GM23338 (cell line): ENCODE data around the gene MAP1LC3B2. TPM values are rescaled to one million over a fixed set of nuclear protein-coding genes. Genes with fewer than 3 reads are reported as not detected.

Experiments used
- ATAC-seq: fragments of 200-7000 bp; cut with Tn5 transposase; 3 replicates; pipeline ENCODE4 v1.9.1; 2020
- DNase-seq: peaks from one replicate; pipeline ENCODE4 v3.0.0-alpha.2; 2015; ENCODE audit warnings: low spot score
- H2AFZ ChIP-seq: fragments of 200-600 bp; sonication (generic); 2 replicates; pipeline ENCODE4 v1.8.0; 2016; ENCODE audit warnings: antibody characterized with exemption, mild to moderate bottlenecking, moderate library complexity
- H3F3A ChIP-seq: fragments of 200-600 bp; sonication (generic); replicated peaks from 2 replicates; pipeline ENCODE4 v1.8.0; 2017; ENCODE audit warnings: antibody characterized with exemption, mixed run types, low read depth
- H3K27ac ChIP-seq: fragments of 200-600 bp; sonication (generic); 2 replicates; pipeline ENCODE4 v1.6.1; 2016; ENCODE audit warnings: low read depth
- H3K27me3 ChIP-seq: fragments of 200-600 bp; sonication (generic); 2 replicates; pipeline ENCODE4 v1.8.0; 2016; ENCODE audit warnings: mild to moderate bottlenecking, mixed run types, moderate library complexity; ENCODE audit not compliant: insufficient read depth
- H3K36me3 ChIP-seq: fragments of 200-600 bp; sonication (generic); 2 replicates; pipeline ENCODE4 v1.8.0; 2016; ENCODE audit warnings: mild to moderate bottlenecking; ENCODE audit not compliant: insufficient read depth
- H3K4me1 ChIP-seq: fragments of 200-600 bp; sonication (generic); 2 replicates; pipeline ENCODE4 v1.8.0; 2016; ENCODE audit warnings: mild to moderate bottlenecking, moderate library complexity; ENCODE audit not compliant: insufficient read depth
- H3K4me2 ChIP-seq: fragments of 200-600 bp; sonication (generic); 2 replicates; pipeline ENCODE4 v1.7.1; 2017; ENCODE audit warnings: mixed run types
- H3K4me3 ChIP-seq: fragments of 200-600 bp; sonication (generic); 2 replicates; pipeline ENCODE4 v1.6.1; 2016; ENCODE audit warnings: mixed run types
- H3K79me2 ChIP-seq: fragments of 200-600 bp; sonication (generic); replicated peaks from 2 replicates; pipeline ENCODE4 v1.8.0; 2017; ENCODE audit warnings: mild to moderate bottlenecking; ENCODE audit not compliant: insufficient read depth
- H3K9me2 ChIP-seq: fragments of 200-600 bp; sonication (generic); 2 replicates; pipeline ENCODE4 v1.8.0; 2017; ENCODE audit not compliant: insufficient read depth
- H4K20me1 ChIP-seq: fragments of 200-600 bp; sonication (generic); replicated peaks from 2 replicates; pipeline ENCODE4 v1.8.0; 2017; ENCODE audit warnings: mild to moderate bottlenecking; ENCODE audit not compliant: insufficient read depth
- H3K27ac Mint-ChIP-seq: 2 replicates; pipeline ENCODE4 v1.8.0; 2020; ENCODE audit warnings: inconsistent platforms, mild to moderate bottlenecking, moderate library complexity, mixed read lengths
- H3K27me3 Mint-ChIP-seq: 3 replicates; pipeline ENCODE4 v1.8.0; 2022; ENCODE audit warnings: low read depth, mild to moderate bottlenecking, moderate library complexity, mixed read lengths, inconsistent platforms; ENCODE audit not compliant: insufficient read depth, poor library complexity
- H3K36me3 Mint-ChIP-seq: 3 replicates; pipeline ENCODE4 v1.8.0; 2021; ENCODE audit warnings: low read depth, mild to moderate bottlenecking, inconsistent platforms, moderate library complexity, mixed read lengths
- H3K4me1 Mint-ChIP-seq: 3 replicates; pipeline ENCODE4 v1.8.0; 2020; ENCODE audit warnings: mild to moderate bottlenecking, inconsistent platforms, mixed read lengths
- H3K4me3 Mint-ChIP-seq: 3 replicates; pipeline ENCODE4 v1.8.0; 2021; ENCODE audit warnings: moderate library complexity, mild to moderate bottlenecking, inconsistent platforms, mixed read lengths
- H3K9me3 Mint-ChIP-seq: 3 replicates; pipeline ENCODE4 v1.8.0; 2020; ENCODE audit warnings: moderate library complexity, mild to moderate bottlenecking, inconsistent platforms, mixed read lengths
- CREB1 ChIP-seq: fragments of 250-450 bp; sonication (Bioruptor Pico); IDR thresholded peaks from 2 replicates; pipeline ENCODE4 v1.5.0; 2020; ENCODE audit warnings: low read depth, mild to moderate bottlenecking, moderate library complexity
- ETS1 ChIP-seq: IDR thresholded peaks from 2 replicates; pipeline ENCODE4 v1.6.1; 2016; ENCODE audit warnings: antibody characterized with exemption
- EZH2 ChIP-seq: fragments of 200-600 bp; sonication (generic); IDR thresholded peaks from one replicate; pipeline ENCODE4 v1.8.0; 2017; ENCODE audit warnings: antibody characterized with exemption, mild to moderate bottlenecking, low read depth; ENCODE audit not compliant: unreplicated experiment
- EZH2phosphoT487 ChIP-seq: fragments of 200-600 bp; sonication (generic); IDR thresholded peaks from one replicate; pipeline ENCODE4 v1.8.1; 2018; ENCODE audit warnings: antibody characterized with exemption; ENCODE audit not compliant: unreplicated experiment
- JUNB ChIP-seq: IDR thresholded peaks from one replicate; pipeline ENCODE4 v1.6.1; 2016; ENCODE audit warnings: antibody characterized with exemption; ENCODE audit not compliant: unreplicated experiment
- NANOG ChIP-seq: IDR thresholded peaks from 2 replicates; pipeline ENCODE4 v1.6.1; 2016; ENCODE audit warnings: antibody characterized with exemption, borderline replicate concordance
- POLR2AphosphoS5 ChIP-seq: IDR thresholded peaks from 2 replicates; pipeline ENCODE4 v1.6.1; 2016; ENCODE audit warnings: antibody characterized with exemption, low read depth
- STAT1 ChIP-seq: IDR thresholded peaks from one replicate; pipeline ENCODE4 v1.6.1; 2016; ENCODE audit warnings: antibody characterized with exemption; ENCODE audit not compliant: unreplicated experiment
- ZNF114 ChIP-seq: fragments of 250-450 bp; sonication (Bioruptor Pico); IDR thresholded peaks from 2 replicates; pipeline ENCODE4 v1.5.0; 2020; ENCODE audit warnings: mild to moderate bottlenecking, moderate library complexity
- ZNF331 ChIP-seq: fragments of 250-450 bp; sonication (Bioruptor Pico); IDR thresholded peaks from 2 replicates; pipeline ENCODE4 v1.5.0; 2020; ENCODE audit warnings: low read depth, mild to moderate bottlenecking, moderate library complexity
- polyA plus RNA-seq: library from polyadenylated mRNA; unstranded; fragments of >200 nt; fragmentation: Nextera tagmentation; extraction: Ambion mirVana; gene quantifications from 2 replicates; pipeline ENCODE4 v1.2.1, GENCODE V29; 2016
- total RNA-seq: library from RNA; depleted of rRNA; stranded (reverse); fragments of >200 nt; shearing (Covaris generic); gene quantifications from 2 replicates; pipeline ENCODE4 v1.2.3, GENCODE V29; 2014
- TF ChIP-seq, protein P1 (sequence below), 2 experiments: fragments of 200-600 bp in 1 of 2; sonication (generic) in 1 of 2; conservative IDR thresholded peaks; 2 replicates each; pipeline versions ENCODE4 v1.5.1 to v1.6.1; 2016 to 2017; ENCODE audit warnings: antibody characterized with exemption in 2 of 2, low read depth in 2 of 2, mild to moderate bottlenecking in 2 of 2, moderate library complexity in 1 of 2
- TF ChIP-seq, protein P2 (sequence below): fragments of 250-450 bp; sonication (Bioruptor Pico); IDR thresholded peaks from 2 replicates; pipeline ENCODE4 v1.5.0; 2020; ENCODE audit warnings: mild to moderate bottlenecking, moderate library complexity

MAP1LC3B2 gene
- total and polyA plus RNA-seq, 2 experiments from 2014 or later = 1.3 to 6.7 TPM

- TF ChIP-seq, protein P1, sequence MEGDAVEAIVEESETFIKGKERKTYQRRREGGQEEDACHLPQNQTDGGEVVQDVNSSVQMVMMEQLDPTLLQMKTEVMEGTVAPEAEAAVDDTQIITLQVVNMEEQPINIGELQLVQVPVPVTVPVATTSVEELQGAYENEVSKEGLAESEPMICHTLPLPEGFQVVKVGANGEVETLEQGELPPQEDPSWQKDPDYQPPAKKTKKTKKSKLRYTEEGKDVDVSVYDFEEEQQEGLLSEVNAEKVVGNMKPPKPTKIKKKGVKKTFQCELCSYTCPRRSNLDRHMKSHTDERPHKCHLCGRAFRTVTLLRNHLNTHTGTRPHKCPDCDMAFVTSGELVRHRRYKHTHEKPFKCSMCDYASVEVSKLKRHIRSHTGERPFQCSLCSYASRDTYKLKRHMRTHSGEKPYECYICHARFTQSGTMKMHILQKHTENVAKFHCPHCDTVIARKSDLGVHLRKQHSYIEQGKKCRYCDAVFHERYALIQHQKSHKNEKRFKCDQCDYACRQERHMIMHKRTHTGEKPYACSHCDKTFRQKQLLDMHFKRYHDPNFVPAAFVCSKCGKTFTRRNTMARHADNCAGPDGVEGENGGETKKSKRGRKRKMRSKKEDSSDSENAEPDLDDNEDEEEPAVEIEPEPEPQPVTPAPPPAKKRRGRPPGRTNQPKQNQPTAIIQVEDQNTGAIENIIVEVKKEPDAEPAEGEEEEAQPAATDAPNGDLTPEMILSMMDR (conservative IDR thresholded peaks at IDR 0.05; ENCODE audit: low read depth in 2 of 2) = no peak
- no peak for TF ChIP-seq STAT1
- no peak for TF ChIP-seq EZH2
- TF ChIP-seq ZNF114 (CRISPR knock-in tag) = no peak
- TF ChIP-seq ETS1 = no peak
- no peak for TF ChIP-seq NANOG
- no peak for TF ChIP-seq JUNB
- no peak for TF ChIP-seq CREB1 (CRISPR knock-in tag)
- TF ChIP-seq EZH2phosphoT487 = no peak
- no peak for TF ChIP-seq POLR2AphosphoS5
These were observed 13.2 kb upstream of the MAP1LC3B2 start (continued) for GRCh38 chr12:116545936-116546335.

DNA sequence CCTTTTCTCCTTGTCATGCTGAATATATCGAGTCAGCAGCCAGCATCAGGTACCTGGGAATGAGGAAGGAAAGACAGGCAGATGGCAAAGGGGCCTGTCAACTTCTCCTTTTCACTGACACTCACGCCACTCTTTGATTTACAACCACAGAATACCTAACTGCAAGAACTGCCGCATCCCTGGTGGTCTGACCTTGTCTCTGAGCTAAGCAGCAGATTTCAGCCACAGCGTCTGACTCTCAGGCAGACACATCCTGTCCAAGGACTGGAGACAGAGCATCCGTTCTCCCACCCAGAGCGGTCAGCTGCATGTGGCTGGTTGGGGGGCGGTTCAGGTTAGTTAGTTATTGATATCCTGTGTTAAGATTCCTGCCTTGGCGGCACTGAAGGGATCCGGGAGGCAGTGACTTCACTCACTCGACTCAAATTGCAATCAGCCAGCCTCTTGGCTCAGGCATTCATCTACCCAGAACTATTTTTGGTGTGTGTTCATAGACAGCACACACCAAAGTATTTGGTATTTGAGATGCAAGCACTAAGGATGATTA is 11.2 kb upstream of the MAP1LC3B2 start:
- H3K4me1 Mint-ChIP-seq = peaks cover 11% of the 10 kb centered on the region
- Histone ChIP-seq H3F3A (no peaks in the 10 kb centered on the region), H3K79me2 (no peaks in the 10 kb centered on the region), H3K4me3 (no peak overlapping the region), H3K4me1 (peaks cover 4% of the 10 kb centered on the region; the same call in 1 of the 2 replicates), H3K27me3 (no peaks in the 10 kb centered on the region), H3K27ac (no peak overlapping the region), H4K20me1 (no peaks in the 10 kb centered on the region), H3K9me2 (no peaks in the 10 kb centered on the region), H3K36me3 (no peaks in the 10 kb centered on the region), H3K4me2 (no peak overlapping the region), H2AFZ (no peak overlapping the region)
- H3K9me3 Mint-ChIP-seq = no peaks in the 10 kb centered on the region
- peaks cover under 1% of the 10 kb centered on the region for H3K27me3 Mint-ChIP-seq
- DNase-seq (peak; percentile 9), ATAC-seq (no peak)
- no peak overlapping the region for H3K4me3 Mint-ChIP-seq
- H3K36me3 Mint-ChIP-seq = no peaks in the 10 kb centered on the region
- no peak overlapping the region for H3K27ac Mint-ChIP-seq
- TF ChIP-seq POLR2AphosphoS5 = no peak
- no peak for TF ChIP-seq ZNF114 (CRISPR knock-in tag)
- no peak for TF ChIP-seq ZNF331
- TF ChIP-seq, protein P1 (conservative IDR thresholded peaks at IDR 0.05; ENCODE audit: low read depth in 2 of 2) = no peak
- TF ChIP-seq, protein P2, sequence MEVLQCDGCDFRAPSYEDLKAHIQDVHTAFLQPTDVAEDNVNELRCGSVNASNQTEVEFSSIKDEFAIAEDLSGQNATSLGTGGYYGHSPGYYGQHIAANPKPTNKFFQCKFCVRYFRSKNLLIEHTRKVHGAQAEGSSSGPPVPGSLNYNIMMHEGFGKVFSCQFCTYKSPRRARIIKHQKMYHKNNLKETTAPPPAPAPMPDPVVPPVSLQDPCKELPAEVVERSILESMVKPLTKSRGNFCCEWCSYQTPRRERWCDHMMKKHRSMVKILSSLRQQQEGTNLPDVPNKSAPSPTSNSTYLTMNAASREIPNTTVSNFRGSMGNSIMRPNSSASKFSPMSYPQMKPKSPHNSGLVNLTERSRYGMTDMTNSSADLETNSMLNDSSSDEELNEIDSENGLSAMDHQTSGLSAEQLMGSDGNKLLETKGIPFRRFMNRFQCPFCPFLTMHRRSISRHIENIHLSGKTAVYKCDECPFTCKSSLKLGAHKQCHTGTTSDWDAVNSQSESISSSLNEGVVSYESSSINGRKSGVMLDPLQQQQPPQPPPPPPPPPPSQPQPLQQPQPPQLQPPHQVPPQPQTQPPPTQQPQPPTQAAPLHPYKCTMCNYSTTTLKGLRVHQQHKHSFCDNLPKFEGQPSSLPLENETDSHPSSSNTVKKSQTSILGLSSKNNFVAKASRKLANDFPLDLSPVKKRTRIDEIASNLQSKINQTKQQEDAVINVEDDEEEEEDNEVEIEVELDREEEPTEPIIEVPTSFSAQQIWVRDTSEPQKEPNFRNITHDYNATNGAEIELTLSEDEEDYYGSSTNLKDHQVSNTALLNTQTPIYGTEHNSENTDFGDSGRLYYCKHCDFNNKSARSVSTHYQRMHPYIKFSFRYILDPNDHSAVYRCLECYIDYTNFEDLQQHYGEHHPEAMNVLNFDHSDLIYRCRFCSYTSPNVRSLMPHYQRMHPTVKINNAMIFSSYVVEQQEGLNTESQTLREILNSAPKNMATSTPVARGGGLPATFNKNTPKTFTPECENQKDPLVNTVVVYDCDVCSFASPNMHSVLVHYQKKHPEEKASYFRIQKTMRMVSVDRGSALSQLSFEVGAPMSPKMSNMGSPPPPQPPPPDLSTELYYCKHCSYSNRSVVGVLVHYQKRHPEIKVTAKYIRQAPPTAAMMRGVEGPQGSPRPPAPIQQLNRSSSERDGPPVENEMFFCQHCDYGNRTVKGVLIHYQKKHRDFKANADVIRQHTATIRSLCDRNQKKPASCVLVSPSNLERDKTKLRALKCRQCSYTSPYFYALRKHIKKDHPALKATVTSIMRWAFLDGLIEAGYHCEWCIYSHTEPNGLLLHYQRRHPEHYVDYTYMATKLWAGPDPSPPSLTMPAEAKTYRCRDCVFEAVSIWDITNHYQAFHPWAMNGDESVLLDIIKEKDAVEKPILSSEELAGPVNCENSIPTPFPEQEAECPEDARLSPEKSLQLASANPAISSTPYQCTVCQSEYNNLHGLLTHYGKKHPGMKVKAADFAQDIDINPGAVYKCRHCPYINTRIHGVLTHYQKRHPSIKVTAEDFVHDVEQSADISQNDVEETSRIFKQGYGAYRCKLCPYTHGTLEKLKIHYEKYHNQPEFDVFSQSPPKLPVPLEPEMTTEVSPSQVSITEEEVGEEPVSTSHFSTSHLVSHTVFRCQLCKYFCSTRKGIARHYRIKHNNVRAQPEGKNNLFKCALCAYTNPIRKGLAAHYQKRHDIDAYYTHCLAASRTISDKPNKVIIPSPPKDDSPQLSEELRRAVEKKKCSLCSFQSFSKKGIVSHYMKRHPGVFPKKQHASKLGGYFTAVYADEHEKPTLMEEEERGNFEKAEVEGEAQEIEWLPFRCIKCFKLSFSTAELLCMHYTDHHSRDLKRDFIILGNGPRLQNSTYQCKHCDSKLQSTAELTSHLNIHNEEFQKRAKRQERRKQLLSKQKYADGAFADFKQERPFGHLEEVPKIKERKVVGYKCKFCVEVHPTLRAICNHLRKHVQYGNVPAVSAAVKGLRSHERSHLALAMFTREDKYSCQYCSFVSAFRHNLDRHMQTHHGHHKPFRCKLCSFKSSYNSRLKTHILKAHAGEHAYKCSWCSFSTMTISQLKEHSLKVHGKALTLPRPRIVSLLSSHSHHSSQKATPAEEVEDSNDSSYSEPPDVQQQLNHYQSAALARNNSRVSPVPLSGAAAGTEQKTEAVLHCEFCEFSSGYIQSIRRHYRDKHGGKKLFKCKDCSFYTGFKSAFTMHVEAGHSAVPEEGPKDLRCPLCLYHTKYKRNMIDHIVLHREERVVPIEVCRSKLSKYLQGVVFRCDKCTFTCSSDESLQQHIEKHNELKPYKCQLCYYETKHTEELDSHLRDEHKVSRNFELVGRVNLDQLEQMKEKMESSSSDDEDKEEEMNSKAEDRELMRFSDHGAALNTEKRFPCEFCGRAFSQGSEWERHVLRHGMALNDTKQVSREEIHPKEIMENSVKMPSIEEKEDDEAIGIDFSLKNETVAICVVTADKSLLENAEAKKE = no peak
- no peak for TF ChIP-seq JUNB
- no peak for TF ChIP-seq NANOG
- no peak for TF ChIP-seq EZH2
